ENCODE measurements around the gene LRRC3.
"Not testable (repeated sequence)": the region's sequence is repeated elsewhere in the genome, so short reads cannot be mapped to it uniquely, and the experiment has no call there.

Gene LRRC3

GRCh38 chr21:44477131-44477530, 21.8 kb downstream of the LRRC3 start:
- in situ Hi-C loops (cut with MboI; ENCODE audit: low sequenced_read_pairs) = no loop called here

- in situ Hi-C loops (cut with MboI; ENCODE audit: low sequenced_read_pairs) = no loop called here
Measured at GRCh38 chr21:44477712-44478111, 22.4 kb downstream of the LRRC3 start.

GRCh38 chr21:44478124-44478800, 23.0 kb downstream of the LRRC3 start:
- in situ Hi-C loops (cut with MboI; ENCODE audit: low sequenced_read_pairs) = no loop called here

- in situ Hi-C loops (cut with MboI; ENCODE audit: low sequenced_read_pairs) = no loop called here
Measured at GRCh38 chr21:44478801-44479167, 23.5 kb downstream of the LRRC3 start.

DNA sequence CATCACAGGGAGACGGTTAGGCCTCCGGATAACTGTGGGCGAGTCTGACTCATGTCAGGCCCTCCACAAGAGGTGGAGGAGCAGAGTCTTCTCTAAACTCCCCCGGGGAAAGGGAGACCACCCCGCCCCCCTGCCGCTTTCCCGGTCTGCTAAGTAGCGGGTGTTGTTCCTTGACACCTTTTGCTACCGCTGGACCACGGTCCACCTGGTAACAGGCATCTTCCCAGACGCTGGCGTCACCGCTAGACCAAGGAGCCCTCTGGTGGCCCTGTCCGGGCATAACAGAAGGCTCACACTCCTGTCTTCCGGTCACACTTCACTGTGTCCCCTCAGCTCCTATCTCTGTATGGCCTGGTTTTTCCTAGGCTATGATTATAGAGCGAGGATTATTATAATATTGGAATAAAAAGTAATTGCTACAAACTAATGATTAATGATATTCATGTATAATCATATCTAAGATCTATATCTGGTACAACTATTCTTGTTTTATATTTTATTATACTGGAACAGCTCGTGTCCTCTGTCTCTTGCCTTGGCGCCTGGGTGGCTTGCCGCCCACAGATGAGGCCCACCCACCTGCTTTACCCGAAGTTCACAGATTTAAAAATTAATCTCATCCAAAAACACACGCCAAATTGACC, 24.4 kb downstream of the LRRC3 start:
- in situ Hi-C loops (cut with MboI; ENCODE audit: low sequenced_read_pairs) = not testable (repeated sequence)

GRCh38 chr21:44480200-44481053, 25.1 kb downstream of the LRRC3 start:
- in situ Hi-C loops (cut with MboI; ENCODE audit: low sequenced_read_pairs) = no loop called here

DNA sequence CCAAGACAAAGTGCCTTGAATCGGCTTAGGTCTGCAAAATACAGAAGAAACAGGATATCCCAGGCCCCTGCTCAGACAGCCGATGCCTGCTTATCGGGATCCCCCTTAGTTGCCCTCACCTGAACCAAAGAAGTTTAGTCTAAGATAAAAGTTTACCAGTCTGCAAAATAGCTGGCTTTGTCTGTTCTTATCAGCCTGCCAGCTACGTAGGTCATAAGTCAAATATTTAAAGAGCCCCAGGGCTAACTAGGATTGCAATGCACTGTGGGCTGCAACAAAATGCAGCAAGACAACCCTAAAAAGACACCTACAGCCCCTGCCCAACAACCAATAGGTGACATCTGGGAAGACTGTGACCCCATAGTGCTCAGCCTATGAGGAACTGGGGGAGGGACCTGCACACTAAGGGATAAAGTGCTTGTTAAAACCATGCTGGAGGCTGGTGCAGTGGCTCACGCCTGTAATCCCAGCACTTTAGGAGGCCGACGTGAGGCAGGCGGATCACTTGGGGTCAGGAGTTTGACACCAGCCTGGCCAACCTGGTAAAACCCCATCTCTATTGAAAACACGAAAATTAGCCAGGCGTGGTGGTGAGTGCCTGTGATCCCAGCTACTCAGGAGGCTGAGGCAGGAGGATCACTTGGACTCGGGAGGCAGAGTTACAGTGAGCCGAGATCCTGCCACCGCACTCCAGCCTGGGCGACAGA, 27.4 kb downstream of the LRRC3 start:
- in situ Hi-C loops (cut with MboI; ENCODE audit: low sequenced_read_pairs) = no loop called here

- in situ Hi-C loops (cut with MboI; ENCODE audit: low sequenced_read_pairs) = no loop called here
Measured at GRCh38 chr21:44483288-44484237, 28.3 kb downstream of the LRRC3 start.

DNA sequence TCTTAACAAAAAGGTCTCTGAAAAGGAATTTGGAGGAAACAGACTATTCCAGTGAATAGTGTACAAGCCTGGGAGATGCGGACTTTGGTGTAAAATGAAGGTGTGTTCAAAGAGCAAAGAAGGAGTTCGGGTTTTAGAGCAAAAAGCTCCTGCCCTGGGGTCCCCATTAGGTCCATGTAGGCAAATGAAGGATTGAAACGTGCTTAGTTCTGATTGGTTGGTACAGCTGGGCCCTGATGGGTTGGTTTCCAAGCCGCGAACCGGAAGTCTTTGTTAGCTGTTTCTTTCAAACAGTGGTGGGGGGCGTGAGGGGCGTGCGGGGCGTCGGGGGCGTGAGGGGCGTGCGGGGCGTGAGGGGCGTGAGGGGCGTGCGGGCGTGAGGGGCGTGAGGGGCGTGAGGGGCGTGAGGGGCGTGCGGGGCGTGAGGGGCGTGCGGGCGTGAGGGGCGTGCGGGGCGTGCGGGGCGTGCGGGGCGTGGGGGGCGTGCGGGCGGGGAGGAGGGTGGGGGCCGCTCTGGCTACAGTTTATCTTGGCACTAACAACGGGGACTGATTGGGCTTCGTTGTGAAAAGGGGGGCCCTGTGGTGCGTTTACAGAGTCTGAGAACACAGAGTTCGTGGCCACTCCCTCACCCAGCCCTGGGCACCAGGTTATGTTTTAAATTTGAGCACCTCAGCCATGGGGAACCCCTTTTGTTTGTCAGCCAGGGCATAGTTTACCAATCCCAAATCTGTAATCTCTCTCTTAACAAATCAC, 29.4 kb downstream of the LRRC3 start:
- in situ Hi-C loops (cut with MboI; ENCODE audit: low sequenced_read_pairs) = no loop called here

GRCh38 chr21:44485254-44485793, 30.0 kb downstream of the LRRC3 start:
- in situ Hi-C loops (cut with MboI; ENCODE audit: low sequenced_read_pairs) = no loop called here

DNA sequence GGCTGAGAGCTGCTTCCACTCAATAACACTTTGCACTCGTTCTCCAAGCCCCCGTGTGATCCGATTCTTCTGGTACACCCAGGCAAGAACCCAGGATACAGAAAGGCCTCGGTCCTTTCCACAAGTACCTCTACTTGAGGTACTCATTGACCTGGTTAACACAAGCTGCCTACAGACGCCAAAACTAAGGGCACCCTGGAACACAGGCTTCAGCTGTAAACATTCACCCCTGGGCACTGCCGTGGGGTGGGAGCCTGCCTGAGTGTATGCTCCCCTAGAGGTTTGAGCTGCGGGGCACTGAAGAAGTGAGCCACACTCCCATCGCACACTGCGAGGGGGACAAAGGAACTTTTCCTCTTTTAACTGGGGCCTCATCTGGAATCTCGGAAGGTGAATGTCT, 30.5 kb downstream of the LRRC3 start:
- in situ Hi-C loops (cut with MboI; ENCODE audit: low sequenced_read_pairs) = no loop called here

DNA sequence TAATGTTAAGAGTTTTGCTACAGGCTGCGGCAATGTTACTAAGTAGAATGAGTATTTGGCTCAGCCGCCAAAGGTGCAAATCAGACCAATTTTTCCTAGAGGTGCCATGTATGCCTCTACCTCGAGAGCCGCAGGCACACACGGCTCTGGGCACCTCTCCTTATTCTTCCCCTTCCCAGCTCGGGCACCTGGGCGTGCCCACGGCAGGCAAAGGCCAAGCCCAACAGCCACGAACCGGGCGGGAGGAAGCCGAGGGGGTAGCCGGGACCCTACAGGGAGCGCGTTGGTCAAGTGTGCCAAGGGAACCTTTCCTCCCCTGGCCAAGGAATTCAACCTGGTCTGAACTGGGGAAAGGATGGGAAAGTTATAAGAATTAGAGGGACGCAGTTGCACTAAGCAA, 31.0 kb downstream of the LRRC3 start:
- in situ Hi-C loops (cut with MboI; ENCODE audit: low sequenced_read_pairs) = no loop called here

- in situ Hi-C loops (cut with MboI; ENCODE audit: low sequenced_read_pairs) = no loop called here
Measured at GRCh38 chr21:44487831-44488230, 32.5 kb downstream of the LRRC3 start.

DNA sequence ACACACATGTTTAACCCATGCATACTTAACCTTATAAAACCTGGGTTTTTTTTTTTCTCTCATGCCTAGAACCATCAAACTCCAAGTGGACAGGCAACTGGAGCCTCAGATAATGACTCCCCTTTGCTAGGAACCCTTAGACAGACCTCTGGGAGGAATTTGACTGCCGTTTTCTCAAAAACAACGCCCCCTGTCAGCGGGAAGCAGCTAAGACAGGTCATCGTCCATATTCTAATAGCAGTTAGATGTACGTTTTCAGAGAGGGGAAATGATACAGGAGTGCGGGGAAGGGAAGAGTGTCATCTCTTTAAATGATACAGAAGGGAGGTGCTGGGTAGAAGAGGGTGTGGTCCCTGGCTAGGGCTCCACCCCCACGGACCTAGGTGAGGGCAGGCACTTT, 34.7 kb downstream of the LRRC3 start:
- in situ Hi-C loops (cut with MboI; ENCODE audit: low sequenced_read_pairs) = no loop called here

GRCh38 chr21:44490405-44490804, 35.1 kb downstream of the LRRC3 start:
- in situ Hi-C loops (cut with MboI; ENCODE audit: low sequenced_read_pairs) = no loop called here

DNA sequence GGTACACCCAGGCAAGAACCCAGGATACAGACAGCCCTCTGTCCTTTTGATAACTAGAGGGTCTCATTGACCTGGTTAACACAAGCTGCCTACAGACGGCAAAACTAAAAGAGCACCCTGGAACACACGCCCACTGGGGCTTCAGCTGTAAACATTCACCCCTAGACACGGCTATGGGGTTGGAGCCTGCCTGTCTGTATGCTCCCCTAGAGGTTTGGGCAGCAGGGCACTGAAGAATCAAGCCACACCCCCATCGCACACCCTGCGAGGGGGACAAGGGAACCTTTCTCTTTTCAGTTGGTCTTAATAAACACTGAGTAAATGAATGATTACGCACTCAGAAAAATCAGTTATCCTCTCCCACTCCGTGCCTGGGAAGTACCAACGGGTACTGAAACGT, 35.5 kb downstream of the LRRC3 start:
- in situ Hi-C loops (cut with MboI; ENCODE audit: low sequenced_read_pairs) = no loop called here

DNA sequence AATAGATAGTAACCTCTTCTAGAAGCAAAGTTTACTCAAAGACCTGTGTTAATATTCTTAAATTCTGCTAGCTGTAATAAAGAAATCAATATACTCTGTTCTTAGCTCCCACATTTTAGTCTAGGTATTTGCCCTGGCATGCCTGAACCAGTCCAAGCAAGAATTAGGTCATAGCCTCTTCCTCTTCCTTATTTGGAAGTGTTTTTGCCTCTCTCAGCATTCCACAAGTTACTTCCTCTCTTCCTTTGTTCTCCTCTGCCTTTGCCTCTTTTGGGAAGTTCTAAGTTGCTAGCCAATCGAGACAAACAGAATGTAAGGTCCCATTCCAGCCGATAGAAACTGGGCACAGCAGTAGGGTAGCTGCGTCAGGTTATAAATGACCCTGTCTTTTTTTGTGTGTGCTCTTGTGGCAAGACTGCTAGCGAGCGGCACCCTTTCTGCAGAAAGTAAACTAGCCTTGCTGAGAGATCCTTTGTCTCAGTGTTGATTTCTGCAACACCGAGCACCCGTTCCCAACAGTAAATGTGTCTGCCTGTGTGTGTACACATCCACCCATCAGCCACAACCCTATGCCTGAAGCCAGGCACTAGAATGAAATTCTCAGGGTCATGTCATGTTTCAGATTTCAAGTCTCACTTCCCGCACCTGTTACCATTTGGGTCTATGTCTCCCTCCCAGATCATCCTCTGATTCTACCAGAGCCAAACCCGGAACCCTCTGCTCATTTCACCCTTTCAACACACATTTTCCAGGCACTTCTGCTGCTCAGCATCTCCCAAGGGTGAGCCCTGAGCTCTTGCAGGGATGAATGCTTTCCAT, 37.5 kb downstream of the LRRC3 start:
- in situ Hi-C loops (cut with MboI; ENCODE audit: low sequenced_read_pairs) = no loop called here

DNA sequence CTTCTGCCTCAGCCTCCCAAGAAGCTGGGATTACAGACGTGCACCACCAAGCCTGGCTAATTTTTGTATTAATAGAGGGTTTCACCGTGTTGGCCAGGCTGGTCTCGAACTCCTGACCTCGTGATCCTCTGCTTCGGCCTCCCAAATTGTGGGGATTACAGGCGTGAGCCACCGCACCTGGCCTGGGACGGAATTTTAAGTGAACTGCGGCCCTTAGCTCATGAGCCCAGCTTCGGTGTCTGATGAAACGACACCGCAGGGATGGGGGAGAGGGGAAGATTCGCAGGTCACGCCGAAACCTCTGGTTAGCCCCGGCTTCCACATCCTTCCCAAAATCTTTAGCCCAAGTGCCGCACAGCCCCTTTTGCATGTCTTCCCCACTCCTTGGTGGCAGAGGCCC, 39.1 kb downstream of the LRRC3 start:
- in situ Hi-C loops (cut with MboI; ENCODE audit: low sequenced_read_pairs) = no loop called here

All from HL-60/S4 treated with phorbol 12-myristate 13-acetate at 8.2 ng/mL for 4 days and 3 days (cell line).